Measurements from ENCODE around the gene CACNA1G. TPM values are rescaled to one million over a fixed set of nuclear protein-coding genes. Genes with fewer than 3 reads are reported as not detected.

The CACNA1G gene
- 2.9 to 4.7 TPM (median 4.4 TPM) in 5 replicates for total RNA-seq (2022; extraction: Qiagen RNA extraction)

GRCh38 chr17:50560185-50560824, at the start of gene CACNA1G:
Gene CACNA1G (plus strand): TSS chr17:50560715. CDS start chr17:50561460, 745 bp downstream.

GRCh38 chr17:50532452-50533024, 28.0 kb upstream of the CACNA1G start, which contains the start of gene EPN3:
Gene EPN3 (plus strand): TSS chr17:50532735. CDS start chr17:50536557, 3,822 bp downstream.

GRCh38 chr17:50547035-50547735, 13.3 kb upstream of the CACNA1G start, which contains the start of gene SPATA20:
Gene SPATA20 (plus strand): TSS chr17:50547174. CDS start chr17:50547209, 35 bp downstream.

DNA sequence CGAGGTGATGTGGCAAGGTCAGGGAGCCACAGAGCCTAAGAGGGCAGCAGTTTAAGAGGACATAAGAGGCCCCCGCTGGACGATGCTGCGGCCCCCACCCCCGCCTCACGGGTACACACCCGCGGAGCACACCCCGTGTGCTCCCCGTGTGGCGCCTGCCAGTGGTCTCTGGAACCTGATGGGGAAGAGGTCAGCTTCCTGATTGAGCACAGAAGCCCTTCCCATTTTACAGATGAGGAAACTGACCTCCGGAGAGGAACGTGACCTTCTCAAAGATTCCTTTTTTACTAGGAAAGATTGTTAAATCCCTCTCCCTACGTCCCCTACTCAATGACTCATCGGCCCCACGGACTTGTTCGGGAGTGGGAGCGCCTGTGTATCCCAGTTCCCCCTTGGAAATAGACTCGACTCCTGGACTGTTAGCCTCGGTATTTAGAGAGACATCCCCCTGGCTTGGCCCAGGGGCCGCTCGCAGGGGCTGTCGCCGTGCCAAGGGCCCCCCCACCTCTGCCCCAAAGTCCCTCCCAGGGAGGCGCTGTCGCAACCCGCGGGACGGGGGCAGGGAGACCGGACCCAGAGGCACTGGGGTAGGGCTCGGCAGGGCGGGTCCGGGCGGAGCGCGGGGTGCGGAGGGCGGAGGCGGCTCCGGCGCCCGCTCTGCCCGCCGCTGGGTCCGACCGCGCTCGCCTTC, 73.9 kb downstream of the CACNA1G start, which contains the start of gene ABCC3:
Gene ABCC3 (plus strand): TSS at position 658 of the 691 bp plus-strand sequence. CDS start 56 bp downstream, outside the sequence.

Other genes with a start within 250 kb of the CACNA1G start
- gene XYLT2, start 214.6 kb upstream of the CACNA1G start, total RNA-seq (2022; extraction: Qiagen RNA extraction): 19.2 to 29.2 TPM (median 22.3 TPM) in 5 replicates
- 141 to 162 TPM (median 151 TPM) in 5 replicates for gene MRPL27, start 187.5 kb upstream of the CACNA1G start, total RNA-seq (2022; extraction: Qiagen RNA extraction)
- 14.9 to 16.1 TPM (median 15.6 TPM) in 5 replicates for gene EME1, start 187.5 kb upstream of the CACNA1G start, total RNA-seq (2022; extraction: Qiagen RNA extraction)
- 228 to 234 TPM (median 229 TPM) in 5 replicates for gene LRRC59, start 163.2 kb upstream of the CACNA1G start, total RNA-seq (2022; extraction: Qiagen RNA extraction)
- 10.1 to 14.8 TPM (median 13.8 TPM) in 5 replicates for gene ACSF2, start 134.5 kb upstream of the CACNA1G start, total RNA-seq (2022; extraction: Qiagen RNA extraction)
- not detected in 5 replicates for gene CHAD, start 91.8 kb upstream of the CACNA1G start, total RNA-seq (2022; extraction: Qiagen RNA extraction)
- gene RSAD1, start 81.9 kb upstream of the CACNA1G start, total RNA-seq (2022; extraction: Qiagen RNA extraction): 29.2 to 39.8 TPM (median 35.9 TPM) in 5 replicates
- gene MYCBPAP, start 52.3 kb upstream of the CACNA1G start, total RNA-seq (2022; extraction: Qiagen RNA extraction): 0.53 to 1.0 TPM (median 0.69 TPM) in 5 replicates
- 0.09 to 0.32 TPM (median 0.21 TPM) in 5 replicates for gene EPN3, start 28.0 kb upstream of the CACNA1G start, total RNA-seq (2022; extraction: Qiagen RNA extraction)
- 62.3 to 91.7 TPM (median 88.3 TPM) in 5 replicates for gene SPATA20, start 13.5 kb upstream of the CACNA1G start, total RNA-seq (2022; extraction: Qiagen RNA extraction)
- gene ABCC3, start 74.2 kb downstream of the CACNA1G start, total RNA-seq (2022; extraction: Qiagen RNA extraction): 118 to 153 TPM (median 145 TPM) in 5 replicates
- gene ANKRD40, start 147.2 kb downstream of the CACNA1G start, total RNA-seq (2022; extraction: Qiagen RNA extraction): 44.1 to 49.4 TPM (median 46.6 TPM) in 5 replicates
- 62.9 to 117 TPM (median 86.6 TPM) in 5 replicates for gene LUC7L3, start 158.9 kb downstream of the CACNA1G start, total RNA-seq (2022; extraction: Qiagen RNA extraction)
- not detected in 5 replicates for gene ANKRD40CL, start 206.8 kb downstream of the CACNA1G start, total RNA-seq (2022; extraction: Qiagen RNA extraction)